Fibroblast of upper back skin (primary cell): ENCODE results near the gene NKX3-2.

ENCODE experiments used
- DNase-seq: peaks from one replicate; pipeline ENCODE4 v3.0.0-alpha.2; 2013

The NKX3-2 gene

DNA sequence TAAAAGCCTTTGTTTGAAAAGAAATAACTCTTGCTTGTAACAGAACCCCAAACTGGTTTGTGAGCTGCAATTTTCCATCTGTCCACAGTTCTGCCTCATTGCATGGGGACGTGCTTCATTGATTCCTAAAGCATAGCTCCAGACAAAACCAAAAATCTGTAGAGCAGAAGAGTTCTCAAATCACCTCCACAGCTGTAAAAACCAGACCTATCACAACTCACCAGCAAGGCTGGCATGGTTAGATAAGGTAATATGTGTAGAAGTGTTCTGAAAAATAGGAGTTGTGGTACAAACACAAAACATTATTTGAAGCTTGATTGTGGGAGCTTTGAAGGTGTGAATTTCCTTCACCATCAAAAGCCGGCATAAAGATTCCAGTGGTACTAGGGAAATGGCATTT is 47.7 kb downstream of the NKX3-2 start:
- no peak for DNase-seq

DNA sequence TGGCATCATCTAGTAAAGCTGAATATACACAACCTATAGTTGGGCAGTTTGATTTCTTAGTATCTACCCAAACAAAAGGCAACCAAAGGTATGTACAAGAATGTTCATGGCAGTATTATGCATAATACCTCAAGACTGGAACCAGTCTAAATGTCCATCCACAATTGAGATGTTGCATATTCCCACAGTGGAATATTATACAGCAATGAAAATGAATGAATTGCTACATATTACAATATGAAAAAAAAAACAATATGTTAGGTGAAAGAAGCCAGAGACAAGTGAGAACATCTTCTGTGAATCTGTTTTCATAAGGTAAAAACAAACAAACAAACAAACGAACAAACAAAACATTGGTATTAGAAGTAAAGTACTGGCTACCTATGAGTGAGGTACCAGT is 48.6 kb downstream of the NKX3-2 start:
- DNase-seq: no peak

DNA sequence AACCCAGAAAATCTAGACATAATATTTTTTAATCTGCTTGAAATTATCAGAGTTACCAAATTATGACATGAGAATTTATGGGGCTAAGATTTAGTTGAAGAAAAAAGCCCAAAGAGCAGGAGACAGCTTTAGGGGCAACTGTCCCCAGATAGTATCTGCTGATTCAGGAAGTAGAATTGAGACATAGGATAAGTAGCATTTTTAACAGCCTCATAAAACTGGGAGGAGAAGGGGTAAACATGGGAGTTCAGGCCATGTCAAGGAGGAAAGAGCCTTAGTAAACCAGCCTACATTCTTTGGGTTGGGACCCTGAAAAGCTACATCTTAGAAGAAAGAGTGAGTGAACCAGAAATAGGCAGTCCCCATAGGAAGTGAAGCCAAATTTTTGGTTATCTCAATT is 50.5 kb downstream of the NKX3-2 start:
- no peak for DNase-seq

DNA sequence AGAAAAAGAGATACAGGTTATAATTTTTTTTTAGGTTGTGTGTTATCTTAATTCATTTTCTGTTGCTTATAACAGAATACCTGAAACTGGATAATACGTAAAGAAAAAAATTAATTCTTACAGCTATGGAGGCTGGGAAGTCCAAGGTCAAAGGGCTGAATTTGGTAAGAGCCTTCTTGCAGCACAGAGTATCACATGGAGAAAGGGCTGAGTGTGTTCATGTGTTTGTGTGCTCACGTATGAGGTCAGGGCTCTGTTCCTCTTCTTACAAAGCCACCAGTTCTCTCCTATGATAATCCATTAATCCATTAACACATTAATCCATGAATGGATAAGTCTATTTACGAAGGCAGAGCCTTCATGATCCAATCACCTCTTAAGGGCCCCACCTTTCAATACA is 51.6 kb downstream of the NKX3-2 start:
- no peak for DNase-seq
